EL (cell line): ENCODE results near the gene ZDHHC11.
"Not testable (repeated sequence)": the region's sequence is repeated elsewhere in the genome, so short reads cannot be mapped to it uniquely, and the experiment has no call there.

Experiments used
- DNase-seq: peaks from one replicate; pipeline ENCODE4 v3.0.0-alpha.2; 2016

ZDHHC11 gene

DNA sequence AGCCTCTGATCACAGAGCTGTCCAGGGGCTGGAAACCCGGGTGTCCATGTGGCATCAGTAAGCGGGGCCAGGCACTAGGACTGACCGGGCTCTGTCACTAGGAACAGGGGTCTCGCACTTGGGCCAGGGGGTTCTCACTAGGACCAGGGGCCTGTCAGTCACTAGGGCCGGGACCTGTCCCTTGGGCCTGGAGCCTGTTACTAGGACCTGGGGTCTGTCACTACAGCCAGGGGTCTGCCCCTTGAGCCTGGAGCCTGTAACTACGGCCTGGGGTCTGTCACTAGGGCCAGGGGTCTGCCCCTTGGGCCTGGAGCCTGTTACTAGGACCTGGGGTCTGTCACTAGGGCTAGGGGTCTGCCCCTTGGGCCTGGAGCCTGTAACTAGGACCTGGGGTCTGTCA lies 76.5 kb downstream of the ZDHHC11 start:
- not testable (repeated sequence) for DNase-seq

DNA sequence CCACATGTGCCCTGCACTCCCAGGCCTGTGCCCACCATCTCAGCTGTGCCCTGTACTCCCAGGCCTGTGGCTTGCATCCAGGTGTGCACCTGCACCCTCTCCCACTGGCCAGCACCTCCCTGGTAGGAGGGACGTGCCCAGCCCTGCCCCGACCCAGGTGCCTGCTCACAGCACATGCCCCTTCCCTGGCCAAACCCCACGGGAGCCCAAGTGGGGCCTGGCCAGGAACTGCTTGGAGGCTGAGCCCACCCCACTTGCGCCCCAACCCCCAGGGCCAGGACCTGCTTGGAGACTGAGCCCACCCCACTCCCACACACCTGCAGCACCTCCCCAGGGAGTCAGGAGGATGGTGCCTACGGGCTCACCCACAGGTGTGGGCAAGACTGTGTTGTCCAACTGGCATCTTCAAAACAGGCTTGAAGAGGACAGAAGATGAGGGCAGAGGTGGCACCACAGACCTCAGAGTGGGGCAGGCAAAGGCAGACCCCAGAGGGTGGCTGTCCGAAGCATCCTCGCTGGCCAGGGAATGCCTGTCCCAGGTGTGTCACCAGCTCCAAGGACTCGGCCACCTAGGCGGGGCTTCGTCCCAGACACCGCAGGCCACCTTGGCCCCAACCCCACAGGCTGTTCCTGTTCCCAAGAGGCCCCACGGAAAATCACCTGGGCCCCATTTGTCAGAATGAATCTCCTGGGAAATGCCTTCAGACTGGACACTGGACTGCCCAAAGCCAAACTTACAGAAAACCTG lies 77.1 kb downstream of the ZDHHC11 start:
- no peak for DNase-seq

DNA sequence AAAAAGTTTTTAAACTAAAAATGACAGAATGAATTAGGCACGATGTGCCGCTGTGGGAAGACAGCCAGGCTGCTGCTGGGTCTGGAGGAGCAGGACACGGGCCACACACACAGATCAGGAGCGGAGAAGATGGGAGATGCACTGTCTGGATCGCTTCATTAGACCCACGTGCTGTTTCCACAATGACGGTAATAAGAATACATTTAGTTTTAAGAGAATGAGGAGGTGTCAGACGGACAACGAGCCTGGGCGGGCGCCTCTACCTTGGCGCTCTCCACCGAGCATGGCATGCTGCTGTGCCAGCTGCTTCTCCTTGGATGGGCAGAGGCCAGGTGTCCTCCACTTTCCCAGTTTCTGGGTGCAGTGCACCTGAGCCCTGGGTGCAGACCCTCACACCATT lies 77.9 kb downstream of the ZDHHC11 start:
- DNase-seq: not testable (repeated sequence)

DNA sequence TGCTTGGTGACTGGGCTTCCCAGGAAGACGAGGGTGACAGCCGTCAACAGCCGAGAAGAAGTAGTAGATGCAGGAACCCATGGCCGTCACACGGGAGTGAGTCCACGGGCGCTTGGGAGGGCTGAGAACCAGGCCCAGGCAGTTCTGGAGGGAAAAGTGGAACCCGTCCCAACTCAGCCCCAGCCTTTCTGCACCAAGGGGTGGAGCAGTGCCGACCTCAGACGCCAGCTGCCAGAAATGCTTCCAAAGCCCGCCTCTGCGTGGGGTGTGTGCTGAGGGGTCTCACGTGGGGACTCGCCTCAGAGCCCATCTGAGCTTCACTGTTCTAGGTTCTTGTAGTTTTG lies 78.3 kb downstream of the ZDHHC11 start:
- not testable (repeated sequence) for DNase-seq

DNA sequence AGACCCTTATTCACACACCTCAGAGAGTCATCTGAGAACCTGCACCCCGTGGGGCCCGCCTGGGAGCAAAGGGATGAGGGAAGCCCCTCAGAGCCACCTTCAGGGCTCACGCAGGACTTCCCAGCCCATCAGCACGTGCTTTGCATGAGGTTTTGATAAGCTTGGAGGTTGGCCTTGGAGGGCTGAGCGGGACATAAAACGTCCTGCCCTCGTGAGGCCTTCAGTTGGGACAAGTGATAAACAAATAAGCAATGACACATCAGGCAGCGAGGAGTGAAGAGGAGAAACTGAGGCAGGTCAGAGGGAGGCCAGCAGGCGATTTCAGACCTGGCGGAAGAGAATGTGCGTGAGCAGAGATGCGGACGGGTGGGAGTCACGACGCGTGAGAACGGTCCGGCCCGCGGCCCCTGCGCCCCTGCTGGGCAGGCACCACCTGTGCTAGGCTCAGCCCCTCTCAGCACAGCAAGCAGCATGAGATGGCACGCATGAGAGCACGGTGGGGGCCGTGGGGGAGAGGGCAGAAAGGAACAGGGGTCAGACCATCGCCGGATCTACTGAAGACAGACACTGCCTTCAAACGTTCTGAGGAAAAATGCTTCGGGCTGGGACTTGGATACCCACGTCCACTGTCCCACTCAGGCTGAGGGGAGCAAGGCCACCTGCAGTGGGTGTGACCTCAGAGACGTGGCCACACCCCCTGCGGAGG lies 78.8 kb downstream of the ZDHHC11 start:
- DNase-seq: not testable (repeated sequence)

DNA sequence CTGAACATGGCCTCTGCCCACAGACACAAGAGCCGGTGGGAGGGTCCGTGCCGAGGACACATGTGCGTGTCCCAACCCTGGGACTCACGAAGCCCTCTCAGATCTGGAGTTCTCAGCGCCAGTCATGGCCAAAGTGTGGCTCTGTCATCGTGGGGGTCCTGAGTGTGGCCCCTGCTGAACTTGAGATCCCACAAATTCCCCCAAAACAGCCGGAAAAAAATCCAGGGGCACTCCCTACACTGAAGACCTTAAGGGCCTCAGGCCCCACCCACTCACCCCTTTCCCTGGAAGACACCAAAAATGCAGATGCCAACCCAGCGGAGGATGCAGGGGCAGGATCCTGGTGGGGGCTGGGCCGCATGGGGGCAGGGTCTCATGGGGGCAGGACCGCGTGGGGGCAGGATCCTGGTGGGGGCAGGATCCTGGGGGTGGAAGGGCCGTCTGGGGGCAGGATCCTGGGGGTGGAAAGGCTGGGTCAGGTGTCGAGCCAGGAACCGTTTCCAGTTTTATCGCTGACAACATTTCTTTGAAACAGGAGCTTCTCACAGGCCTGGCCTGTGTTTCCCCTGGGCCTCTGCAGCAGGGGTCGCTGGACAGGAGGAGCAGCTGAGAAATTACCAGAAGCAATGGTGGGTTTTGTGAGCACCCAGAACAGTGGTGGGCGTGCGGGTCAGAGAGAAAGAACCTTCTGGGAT lies 79.6 kb downstream of the ZDHHC11 start:
- not testable (repeated sequence) for DNase-seq

DNA sequence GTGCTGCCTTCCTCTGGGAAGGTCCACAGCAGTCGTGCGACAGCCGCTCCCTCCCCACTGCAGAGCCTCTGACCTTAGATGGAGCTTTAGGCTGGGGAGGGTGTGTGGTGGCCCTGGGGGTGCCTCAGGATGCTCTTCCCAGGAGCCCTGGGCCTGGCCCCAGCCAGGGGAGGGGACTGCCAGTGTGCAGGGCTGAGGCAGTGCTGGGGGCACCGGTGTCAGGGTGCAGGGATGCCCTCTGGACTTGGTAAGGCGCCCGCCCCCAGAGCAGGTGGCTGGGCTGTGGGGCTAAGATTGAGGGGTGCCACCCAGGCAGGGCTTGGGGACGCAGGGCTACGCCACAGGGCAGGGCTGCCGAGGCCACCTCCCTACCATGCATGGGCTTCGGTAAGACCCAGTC lies 80.2 kb downstream of the ZDHHC11 start:
- DNase-seq: not testable (repeated sequence)

DNA sequence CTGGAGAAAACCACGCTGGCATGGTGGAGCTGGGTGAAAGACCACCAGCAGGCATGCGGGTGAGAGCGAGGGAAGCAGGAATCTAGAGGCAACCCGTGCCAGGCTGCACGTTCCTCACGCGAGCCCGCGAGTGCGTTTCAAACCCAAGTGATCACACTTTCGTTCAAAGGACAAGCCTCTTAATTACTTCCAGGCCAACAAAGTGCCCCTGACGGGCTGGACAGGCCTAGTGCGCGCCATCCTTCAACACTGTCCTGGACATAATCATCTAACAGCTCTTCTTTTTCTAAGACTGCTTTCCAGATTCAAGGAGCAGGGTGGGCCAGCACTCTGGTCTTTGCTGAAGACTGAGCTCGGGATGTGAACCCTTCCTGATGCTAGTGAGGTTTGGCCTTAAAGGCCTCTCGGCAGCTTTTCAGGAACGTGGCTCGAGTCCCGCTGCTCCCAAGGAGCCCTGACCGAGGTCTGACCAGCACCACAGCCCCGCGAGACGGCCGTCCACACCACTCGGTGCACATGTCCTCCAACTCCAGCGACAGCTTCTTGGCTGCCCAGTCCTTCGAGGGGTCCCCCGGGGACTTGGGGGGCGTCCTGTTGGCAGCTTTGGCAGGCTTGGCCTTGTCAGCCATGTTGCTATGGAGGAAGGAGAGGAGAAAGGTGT lies 81.2 kb downstream of the ZDHHC11 start:
- DNase-seq: not testable (repeated sequence)

DNA sequence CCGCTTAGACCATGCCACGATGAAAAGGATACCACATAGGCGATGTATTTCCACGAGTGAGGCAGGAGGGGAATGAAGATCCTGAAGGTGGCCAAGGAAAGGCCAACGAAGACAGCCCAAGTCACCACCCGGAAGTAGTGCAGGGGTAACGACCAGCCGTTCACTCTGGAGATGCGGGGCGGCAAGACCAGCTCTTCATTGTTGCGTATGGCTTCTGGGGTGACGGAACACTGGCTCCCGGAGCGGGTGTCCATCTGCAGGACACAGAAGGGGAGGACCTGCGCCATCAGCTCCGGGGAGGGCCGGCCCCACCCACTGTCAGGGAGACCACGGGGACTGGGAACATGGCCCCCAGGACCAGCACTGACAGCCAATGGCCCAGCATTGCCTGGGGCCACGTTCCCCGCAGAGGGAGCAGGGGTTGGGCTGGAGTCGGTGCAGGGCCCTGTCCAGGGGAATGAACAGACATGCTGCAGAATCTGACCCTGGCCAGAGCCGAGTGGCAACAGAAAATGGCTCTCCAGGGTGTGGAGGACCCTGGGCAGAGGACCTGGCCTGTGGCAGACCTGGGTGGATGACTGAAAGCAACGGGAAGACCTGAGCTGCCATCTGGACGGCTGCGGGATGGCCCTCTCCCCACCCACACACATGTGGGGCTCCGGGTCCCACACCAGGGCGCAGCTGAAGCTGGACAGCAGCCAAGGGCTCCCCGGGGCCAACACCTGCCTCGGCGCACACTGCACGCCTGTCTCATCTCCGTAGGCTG lies 83.9 kb downstream of the ZDHHC11 start:
- no peak for DNase-seq

DNA sequence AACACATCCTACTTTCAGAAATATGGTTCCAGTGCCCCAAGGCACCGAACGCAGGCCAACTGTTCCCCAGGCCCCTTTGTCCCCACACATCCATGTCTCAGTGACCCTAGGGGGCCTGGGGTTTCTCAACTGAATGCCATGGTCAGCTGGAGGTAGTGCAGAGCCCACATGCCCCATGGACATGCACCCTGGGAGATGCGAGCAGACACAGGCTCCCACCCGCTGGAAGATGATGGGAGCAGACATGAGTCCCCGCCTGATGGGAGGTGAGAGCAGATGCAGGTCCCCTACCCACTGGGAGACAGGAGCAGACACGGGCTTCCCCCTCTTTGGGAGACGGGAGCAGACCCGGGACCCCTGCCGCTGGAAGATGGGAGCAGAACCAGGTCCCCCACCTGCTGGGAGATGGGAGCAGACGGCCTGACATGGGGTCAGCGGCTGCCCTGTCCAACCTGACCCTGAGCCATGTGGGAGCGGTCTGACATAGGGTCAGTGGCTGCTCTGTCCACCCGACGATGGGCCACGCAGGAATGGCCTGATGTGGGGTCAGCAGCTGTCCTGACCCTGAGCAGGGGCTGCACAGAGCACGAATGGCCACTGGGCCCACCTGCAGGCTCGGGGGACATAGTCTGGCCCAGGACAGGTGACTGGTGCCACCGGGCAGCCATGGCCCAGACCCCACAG lies 84.7 kb downstream of the ZDHHC11 start:
- no peak for DNase-seq

DNA sequence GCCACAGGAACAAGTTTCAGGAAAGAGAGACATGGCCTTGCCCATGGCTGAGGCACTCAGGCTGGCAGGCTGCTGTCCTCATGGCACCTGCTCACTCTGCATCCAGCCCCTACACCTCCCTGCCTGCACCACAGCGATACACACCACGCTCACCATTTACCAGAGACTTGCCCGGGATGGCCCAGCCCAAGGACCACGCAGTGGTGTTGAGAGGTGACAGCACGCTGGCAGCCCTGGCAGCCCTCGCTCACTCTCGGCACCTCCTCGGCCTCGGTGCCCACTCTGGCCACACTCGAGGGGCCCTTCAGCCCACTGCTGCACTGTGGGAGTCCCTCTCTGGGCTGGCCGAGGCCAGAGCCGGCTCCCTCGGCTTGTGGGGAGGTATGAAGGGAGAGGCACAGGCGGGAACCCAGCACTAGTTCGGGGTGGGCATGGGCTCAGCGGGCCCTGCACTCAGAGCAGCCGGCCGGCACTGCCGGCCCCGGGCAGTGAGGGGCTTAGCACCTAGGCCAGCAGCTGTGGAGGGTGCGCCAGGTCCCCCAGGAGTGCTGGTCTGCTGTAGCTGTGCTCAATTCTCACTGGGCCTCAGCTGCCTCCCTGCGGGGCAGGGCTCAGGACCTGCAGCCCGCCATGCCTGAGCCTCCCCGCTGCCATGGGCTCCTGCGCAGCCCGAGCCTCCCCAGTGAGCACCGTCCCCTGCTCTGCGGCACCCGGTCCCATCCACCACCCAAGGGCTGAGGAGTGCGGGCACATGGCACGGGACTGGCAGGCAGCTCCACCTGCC lies 86.6 kb downstream of the ZDHHC11 start:
- no peak for DNase-seq

DNA sequence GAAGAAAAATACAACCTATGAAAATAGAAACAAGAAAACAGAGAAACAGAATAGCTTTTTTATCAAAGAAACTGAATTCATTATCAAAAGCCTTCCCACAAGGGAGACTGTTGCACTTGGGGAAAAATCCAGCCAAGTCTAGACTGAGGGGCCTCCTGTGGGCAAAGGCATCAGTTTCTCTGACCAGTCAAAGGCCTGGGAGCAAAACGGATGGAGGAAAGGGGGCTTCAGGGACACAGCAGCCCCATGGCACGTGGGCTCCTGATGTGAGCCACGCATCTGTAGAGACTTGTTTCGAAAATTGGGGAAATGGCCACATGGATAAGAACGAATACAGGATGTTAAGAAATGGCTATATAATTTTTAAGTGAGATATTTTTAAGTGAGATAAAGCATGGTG lies 87.4 kb downstream of the ZDHHC11 start:
- no peak for DNase-seq

DNA sequence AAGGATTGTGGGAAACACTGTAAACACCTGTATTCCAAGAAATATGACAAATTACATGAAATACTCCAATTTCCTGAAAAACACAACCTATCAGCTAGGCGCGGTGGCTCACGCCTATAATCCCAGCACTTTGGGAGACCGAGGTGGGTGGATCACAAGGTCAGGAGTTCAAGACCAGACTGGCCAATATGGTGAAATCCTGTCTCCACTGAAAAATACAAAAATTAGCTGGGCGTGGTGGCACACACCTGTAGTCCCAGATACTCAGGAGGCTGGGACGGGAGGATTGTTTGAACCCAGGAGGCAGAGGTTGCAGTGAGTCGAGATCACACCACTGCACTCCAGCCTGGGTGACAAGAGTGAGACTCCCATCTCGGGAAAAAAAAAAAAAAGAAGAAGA lies 87.8 kb downstream of the ZDHHC11 start:
- DNase-seq: not testable (repeated sequence)

DNA sequence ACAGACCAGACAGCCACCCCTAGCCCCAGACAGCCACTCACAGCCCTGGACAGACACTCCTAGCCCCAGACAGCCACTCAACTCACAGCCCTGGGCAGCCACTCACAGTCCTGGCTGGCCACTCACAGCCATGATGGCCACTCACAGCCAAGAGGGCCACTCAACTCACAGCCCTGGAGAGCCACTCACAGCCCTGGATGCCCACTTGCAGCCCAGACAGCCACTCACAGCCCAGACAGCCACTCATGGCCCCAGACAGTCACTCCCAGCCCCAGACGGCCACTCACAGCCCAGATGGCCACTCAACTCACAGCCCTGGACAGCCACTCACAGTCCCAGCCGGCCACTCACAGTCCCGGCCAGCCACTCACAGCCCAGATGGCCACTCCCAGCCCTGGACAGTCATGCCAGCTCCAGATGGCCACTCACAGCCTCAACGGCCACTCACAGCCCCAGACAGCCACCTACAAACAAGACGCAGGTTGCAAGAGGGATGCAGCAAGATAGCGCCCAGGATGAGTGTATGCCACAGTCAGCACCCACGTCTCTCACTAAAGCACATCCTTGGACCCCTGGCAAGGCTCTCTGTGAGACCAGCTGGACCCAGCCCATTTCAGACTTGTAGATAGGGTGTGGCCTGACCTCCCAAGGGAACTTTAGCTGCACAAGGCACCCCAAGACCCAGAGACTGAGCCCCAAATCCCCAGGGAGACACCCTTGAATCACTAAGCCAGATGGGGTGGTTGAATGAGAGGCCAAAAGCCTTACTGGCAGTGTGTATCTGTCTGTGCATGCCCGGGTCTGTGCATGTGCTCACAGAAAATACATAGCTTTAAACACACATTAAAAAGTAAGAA lies 88.7 kb downstream of the ZDHHC11 start:
- no peak for DNase-seq

DNA sequence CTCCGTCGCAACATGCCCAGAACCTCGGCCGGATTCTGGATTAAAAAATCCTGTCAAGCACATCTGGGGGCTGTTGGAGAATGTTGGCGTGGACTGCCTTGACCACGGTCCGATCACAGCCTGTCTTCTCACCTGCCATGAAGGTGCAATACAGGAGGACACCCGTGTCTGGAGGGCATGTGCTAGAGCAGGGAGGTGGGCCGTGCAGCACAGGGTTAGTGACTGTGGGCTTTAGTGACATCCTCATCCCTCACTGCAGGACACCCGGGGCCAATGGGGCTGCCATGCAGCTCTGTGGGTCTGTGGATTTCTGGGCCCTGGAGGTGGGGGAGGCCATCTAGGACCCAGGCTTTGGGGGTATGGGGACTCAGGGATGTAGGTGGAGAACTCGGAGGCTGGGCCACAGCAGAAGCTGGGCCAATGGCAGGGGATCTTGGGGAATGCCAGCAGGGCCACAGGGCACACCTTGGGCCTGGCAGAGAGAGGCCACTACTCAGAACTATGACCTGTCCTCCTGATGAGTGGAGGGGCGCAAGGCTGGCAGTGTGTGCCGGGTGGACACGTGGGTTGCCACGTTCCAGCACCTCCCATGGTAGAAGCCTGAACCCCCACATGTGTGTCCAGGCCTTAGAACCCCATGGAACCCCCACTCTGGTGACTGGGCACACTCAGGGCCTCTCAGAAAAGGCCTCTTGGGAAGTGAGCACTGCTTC lies 89.6 kb downstream of the ZDHHC11 start:
- DNase-seq: no peak

DNA sequence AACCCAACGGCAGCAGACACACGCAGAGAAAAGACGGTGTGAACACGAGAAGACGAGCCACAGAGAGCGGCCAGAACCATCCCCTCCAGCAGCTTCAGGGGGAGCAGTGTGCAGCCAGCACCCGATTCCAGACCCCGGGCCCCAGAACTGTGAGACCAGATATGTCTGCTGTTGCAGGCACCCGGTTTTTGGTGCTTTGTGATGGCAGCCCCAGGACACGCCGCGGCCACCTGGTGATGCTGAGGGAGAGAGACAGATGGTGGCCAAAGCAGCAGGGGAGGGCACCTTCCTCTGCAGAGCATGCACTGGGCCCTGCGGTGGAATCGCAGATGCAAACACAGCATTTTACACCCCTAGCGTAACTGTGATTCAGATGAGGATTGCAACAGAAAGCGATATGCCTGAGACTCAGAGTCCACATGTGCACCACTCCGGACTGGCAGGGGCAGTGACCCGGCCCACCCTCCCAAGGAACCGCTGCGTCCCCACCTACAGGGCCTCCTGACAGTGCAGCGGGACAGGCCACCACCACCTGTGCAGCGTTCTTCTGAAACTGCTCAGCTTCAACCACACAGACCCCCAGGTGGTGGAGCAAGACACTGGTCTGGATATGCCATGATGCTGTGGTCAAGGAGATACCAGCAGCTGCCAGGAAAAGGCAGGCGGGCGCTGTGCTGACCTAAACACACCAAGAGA lies 90.3 kb downstream of the ZDHHC11 start:
- DNase-seq: no peak

DNA sequence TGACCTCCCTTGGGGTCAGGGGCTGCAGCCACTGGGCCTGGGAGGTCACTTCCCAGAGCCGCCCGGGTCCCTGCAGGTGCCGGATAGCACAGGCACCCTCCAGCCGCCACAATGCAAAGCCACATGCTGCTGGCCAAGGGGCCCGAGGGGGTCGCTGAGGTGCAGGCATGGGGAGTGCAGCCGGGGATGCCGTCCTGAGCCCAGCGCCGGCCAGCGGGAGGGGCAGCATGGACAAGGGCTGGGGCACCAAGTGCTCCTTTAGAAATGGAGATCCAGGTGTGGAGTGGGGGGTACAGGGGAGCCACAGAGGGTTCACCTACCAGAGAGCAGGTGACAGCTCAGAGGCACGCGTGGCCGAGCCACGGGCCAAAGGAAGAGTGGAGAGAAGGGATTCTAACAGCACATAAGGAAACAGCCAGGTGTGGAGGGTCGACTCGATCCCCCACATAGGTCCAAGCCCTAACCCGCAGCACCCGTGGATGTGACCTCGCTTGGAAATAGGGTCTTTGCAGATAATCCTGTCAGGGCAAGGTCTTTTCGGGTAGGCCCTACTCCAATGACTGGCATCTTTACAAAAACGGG lies 90.9 kb downstream of the ZDHHC11 start:
- DNase-seq: no peak

DNA sequence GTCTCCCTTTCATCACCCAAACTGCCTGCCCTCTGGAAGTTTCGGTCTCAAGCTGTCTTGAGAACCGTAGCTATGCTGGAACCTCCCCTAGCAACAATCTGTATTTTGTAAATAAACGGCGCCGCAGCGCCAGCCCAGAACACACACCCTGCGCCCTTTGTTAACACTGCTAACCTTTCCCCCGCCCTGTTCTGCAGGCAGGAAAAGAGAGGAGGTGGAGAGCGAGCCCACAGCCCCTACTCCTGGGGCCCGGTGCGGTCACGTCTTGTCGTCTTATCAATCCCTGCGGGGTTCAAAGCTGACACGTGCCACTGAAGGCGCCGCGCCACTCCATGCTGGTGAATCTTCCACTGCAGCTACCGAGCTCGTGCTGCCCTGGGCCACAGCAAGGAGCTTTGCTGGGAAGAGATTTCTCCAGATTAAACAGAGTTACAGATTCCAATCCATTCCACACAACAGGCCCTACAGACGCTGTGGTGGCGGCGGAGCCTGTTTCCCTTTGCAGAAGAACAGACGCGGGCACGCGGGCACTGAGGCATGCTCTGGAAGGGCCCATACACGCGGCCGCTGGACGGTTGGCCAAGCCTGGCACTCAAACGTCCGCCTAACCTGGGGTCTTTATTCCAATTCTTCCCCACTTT lies 91.6 kb downstream of the ZDHHC11 start:
- no peak for DNase-seq
